ENCODE data around the gene MBOAT7.
"Not testable (repeated sequence)": the region's sequence is repeated elsewhere in the genome, so short reads cannot be mapped to it uniquely, and the experiment has no call there.

The MBOAT7 gene

GRCh38 chr19:54207983-54208783 lies 18.8 kb upstream of the MBOAT7 start:
- no peaks in the 10 kb centered on the region for H3K27me3 ChIP-seq (replicated peaks; ENCODE audit: control insufficient read depth, insufficient read depth, low read length)
- H3K36me3 ChIP-seq (ENCODE audit: control insufficient read depth, insufficient read depth, low read length, severe bottlenecking): peaks cover 54% of the 10 kb centered on the region
- H3K4me1 ChIP-seq (ENCODE audit: control insufficient read depth, insufficient read depth, low read length): peaks cover 78% of the 10 kb centered on the region
- H3K9me3 ChIP-seq (ENCODE audit: control insufficient read depth, low read length): no peaks in the 10 kb centered on the region
- peak overlapping the region; percentile 58 for H3K9ac ChIP-seq (ENCODE audit: low read length)
- DNase-seq (ENCODE audit: low read depth): peak; percentile 25
- H3K4me3 ChIP-seq (ENCODE audit: low read length): peak overlapping the region; percentile 21

GRCh38 chr19:54207676-54207982 lies 18.2 kb upstream of the MBOAT7 start:
- Histone ChIP-seq H3K4me1 (ENCODE audit: control insufficient read depth, insufficient read depth, low read length) (peaks cover 84% of the 10 kb centered on the region), H3K9me3 (ENCODE audit: control insufficient read depth, low read length) (no peaks in the 10 kb centered on the region), H3K9ac (ENCODE audit: low read length) (peak overlapping the region; percentile 58), H3K4me3 (ENCODE audit: low read length) (peak overlapping the region; percentile 21), H3K27me3 (replicated peaks; ENCODE audit: control insufficient read depth, insufficient read depth, low read length) (no peaks in the 10 kb centered on the region), H3K36me3 (ENCODE audit: control insufficient read depth, insufficient read depth, low read length, severe bottlenecking) (peaks cover 56% of the 10 kb centered on the region)
- no peak for DNase-seq (ENCODE audit: low read depth)

GRCh38 chr19:54207193-54207592 lies 17.8 kb upstream of the MBOAT7 start:
- Histone ChIP-seq H3K36me3 (ENCODE audit: control insufficient read depth, insufficient read depth, low read length, severe bottlenecking) (peaks cover 59% of the 10 kb centered on the region), H3K9ac (ENCODE audit: low read length) (peak overlapping the region; percentile 58), H3K4me1 (ENCODE audit: control insufficient read depth, insufficient read depth, low read length) (peaks cover 88% of the 10 kb centered on the region)
- DNase-seq (ENCODE audit: low read depth); H3K4me3 ChIP-seq (ENCODE audit: low read length); H3K9me3 ChIP-seq (ENCODE audit: control insufficient read depth, low read length); H3K27me3 ChIP-seq (replicated peaks; ENCODE audit: control insufficient read depth, insufficient read depth, low read length): not testable (repeated sequence)

GRCh38 chr19:54206831-54207177 lies 17.4 kb upstream of the MBOAT7 start:
- DNase-seq (ENCODE audit: low read depth): no peak
- H3K4me1 ChIP-seq (ENCODE audit: control insufficient read depth, insufficient read depth, low read length): peaks cover 92% of the 10 kb centered on the region
- no peaks in the 10 kb centered on the region for H3K27me3 ChIP-seq (replicated peaks; ENCODE audit: control insufficient read depth, insufficient read depth, low read length)
- no peaks in the 10 kb centered on the region for H3K9me3 ChIP-seq (ENCODE audit: control insufficient read depth, low read length)
- H3K9ac ChIP-seq (ENCODE audit: low read length): peak overlapping the region; percentile 27
- peaks cover 63% of the 10 kb centered on the region for H3K36me3 ChIP-seq (ENCODE audit: control insufficient read depth, insufficient read depth, low read length, severe bottlenecking)
- H3K4me3 ChIP-seq (ENCODE audit: low read length): no peak overlapping the region

GRCh38 chr19:54206030-54206830 lies 16.9 kb upstream of the MBOAT7 start:
- H3K9me3 ChIP-seq (ENCODE audit: control insufficient read depth, low read length): no peaks in the 10 kb centered on the region
- peak overlapping the region; percentile 27 for H3K9ac ChIP-seq (ENCODE audit: low read length)
- DNase-seq (ENCODE audit: low read depth): no peak
- H3K4me1 ChIP-seq (ENCODE audit: control insufficient read depth, insufficient read depth, low read length): peaks cover 95% of the 10 kb centered on the region
- no peak overlapping the region for H3K4me3 ChIP-seq (ENCODE audit: low read length)
- no peaks in the 10 kb centered on the region for H3K27me3 ChIP-seq (replicated peaks; ENCODE audit: control insufficient read depth, insufficient read depth, low read length)
- peaks cover 68% of the 10 kb centered on the region for H3K36me3 ChIP-seq (ENCODE audit: control insufficient read depth, insufficient read depth, low read length, severe bottlenecking)

GRCh38 chr19:54204767-54205468 lies 15.5 kb upstream of the MBOAT7 start:
- Histone ChIP-seq H3K4me3 (ENCODE audit: low read length) (peak overlapping the region; percentile 95), H3K9ac (ENCODE audit: low read length) (peak overlapping the region; percentile 90), H3K36me3 (ENCODE audit: control insufficient read depth, insufficient read depth, low read length, severe bottlenecking) (peaks cover 68% of the 10 kb centered on the region), H3K27me3 (replicated peaks; ENCODE audit: control insufficient read depth, insufficient read depth, low read length) (no peaks in the 10 kb centered on the region), H3K4me1 (ENCODE audit: control insufficient read depth, insufficient read depth, low read length) (peaks cover 84% of the 10 kb centered on the region), H3K9me3 (ENCODE audit: control insufficient read depth, low read length) (no peaks in the 10 kb centered on the region)
- no peak for DNase-seq (ENCODE audit: low read depth)

- peaks cover 67% of the 10 kb centered on the region for H3K4me1 ChIP-seq (ENCODE audit: control insufficient read depth, insufficient read depth, low read length)
- no peaks in the 10 kb centered on the region for H3K9me3 ChIP-seq (ENCODE audit: control insufficient read depth, low read length)
- H3K27me3 ChIP-seq (replicated peaks; ENCODE audit: control insufficient read depth, insufficient read depth, low read length): no peaks in the 10 kb centered on the region
- peak overlapping the region; percentile 95 for H3K4me3 ChIP-seq (ENCODE audit: low read length)
- H3K9ac ChIP-seq (ENCODE audit: low read length): peak overlapping the region; percentile 90
- H3K36me3 ChIP-seq (ENCODE audit: control insufficient read depth, insufficient read depth, low read length, severe bottlenecking): peaks cover 66% of the 10 kb centered on the region
- DNase-seq (ENCODE audit: low read depth): no peak
Measured at GRCh38 chr19:54203151-54203611, 13.8 kb upstream of the MBOAT7 start.

GRCh38 chr19:54201980-54202379 lies 12.6 kb upstream of the MBOAT7 start:
- peak overlapping the region; percentile 95 for H3K4me3 ChIP-seq (ENCODE audit: low read length)
- H3K4me1 ChIP-seq (ENCODE audit: control insufficient read depth, insufficient read depth, low read length): peaks cover 55% of the 10 kb centered on the region
- peak overlapping the region; percentile 90 for H3K9ac ChIP-seq (ENCODE audit: low read length)
- H3K9me3 ChIP-seq (ENCODE audit: control insufficient read depth, low read length): no peaks in the 10 kb centered on the region
- DNase-seq (ENCODE audit: low read depth): no peak
- H3K36me3 ChIP-seq (ENCODE audit: control insufficient read depth, insufficient read depth, low read length, severe bottlenecking): peaks cover 54% of the 10 kb centered on the region
- no peaks in the 10 kb centered on the region for H3K27me3 ChIP-seq (replicated peaks; ENCODE audit: control insufficient read depth, insufficient read depth, low read length)

- peak overlapping the region; percentile 95 for H3K4me3 ChIP-seq (ENCODE audit: low read length)
- H3K9me3 ChIP-seq (ENCODE audit: control insufficient read depth, low read length): no peaks in the 10 kb centered on the region
- peaks cover 48% of the 10 kb centered on the region for H3K4me1 ChIP-seq (ENCODE audit: control insufficient read depth, insufficient read depth, low read length)
- H3K27me3 ChIP-seq (replicated peaks; ENCODE audit: control insufficient read depth, insufficient read depth, low read length): no peaks in the 10 kb centered on the region
- peak overlapping the region; percentile 90 for H3K9ac ChIP-seq (ENCODE audit: low read length)
- H3K36me3 ChIP-seq (ENCODE audit: control insufficient read depth, insufficient read depth, low read length, severe bottlenecking): peaks cover 46% of the 10 kb centered on the region
- DNase-seq (ENCODE audit: low read depth): no peak
Measured at GRCh38 chr19:54201172-54201701, 11.9 kb upstream of the MBOAT7 start.

GRCh38 chr19:54199401-54199800 lies 10.0 kb upstream of the MBOAT7 start:
- H3K4me3 ChIP-seq (ENCODE audit: low read length): no peak overlapping the region
- no peak for DNase-seq (ENCODE audit: low read depth)
- peak overlapping the region; percentile 90 for H3K9ac ChIP-seq (ENCODE audit: low read length)
- H3K36me3 ChIP-seq (ENCODE audit: control insufficient read depth, insufficient read depth, low read length, severe bottlenecking): peaks cover 31% of the 10 kb centered on the region
- H3K4me1 ChIP-seq (ENCODE audit: control insufficient read depth, insufficient read depth, low read length): peaks cover 29% of the 10 kb centered on the region
- H3K9me3 ChIP-seq (ENCODE audit: control insufficient read depth, low read length): no peaks in the 10 kb centered on the region
- H3K27me3 ChIP-seq (replicated peaks; ENCODE audit: control insufficient read depth, insufficient read depth, low read length): no peaks in the 10 kb centered on the region

GRCh38 chr19:54197121-54197520 lies 7.7 kb upstream of the MBOAT7 start:
- Histone ChIP-seq H3K36me3 (ENCODE audit: control insufficient read depth, insufficient read depth, low read length, severe bottlenecking) (peaks cover 20% of the 10 kb centered on the region), H3K9me3 (ENCODE audit: control insufficient read depth, low read length) (no peaks in the 10 kb centered on the region), H3K4me3 (ENCODE audit: low read length) (no peak overlapping the region), H3K4me1 (ENCODE audit: control insufficient read depth, insufficient read depth, low read length) (peaks cover 11% of the 10 kb centered on the region), H3K27me3 (replicated peaks; ENCODE audit: control insufficient read depth, insufficient read depth, low read length) (no peaks in the 10 kb centered on the region), H3K9ac (ENCODE audit: low read length) (no peak overlapping the region)
- no peak for DNase-seq (ENCODE audit: low read depth)
